Activated CD4-positive, alpha-beta memory T cell treated with anti-CD3 and anti-CD28 coated beads for 36 hours (primary cell): ENCODE results near the gene CAMK1. TPM values are rescaled to one million over a fixed set of nuclear protein-coding genes. Genes with fewer than 3 reads are reported as not detected.

Source experiments
- CTCF ChIA-PET: fragments of 350-600 bp; sonication (Branson Sonifier 250); formaldehyde crosslinking; loops from one replicate; lab custom pipeline; 2021; ENCODE audit warnings: antibody characterized with exemption, inconsistent platforms; lab: Charles Lee
- POLR2A ChIA-PET: fragments of 350-600 bp; sonication (Branson Sonifier 250); formaldehyde crosslinking; loops from one replicate; lab custom pipeline; 2021; ENCODE audit warnings: antibody characterized with exemption; lab: Charles Lee
- DNase-seq: peaks from one replicate; pipeline ENCODE4 v3.0.0-alpha.2; 2020
- H3K27ac Mint-ChIP-seq: one replicate; pipeline ENCODE4 v1.8.0; 2021; ENCODE audit warnings: mixed read lengths
- H3K27me3 Mint-ChIP-seq: one replicate; pipeline ENCODE4 v1.8.0; 2021; ENCODE audit warnings: mixed read lengths
- H3K36me3 Mint-ChIP-seq: one replicate; pipeline ENCODE4 v1.8.0; 2021; ENCODE audit warnings: mixed read lengths
- H3K4me1 Mint-ChIP-seq: one replicate; pipeline ENCODE4 v1.8.0; 2021; ENCODE audit warnings: low read depth, mixed read lengths
- H3K4me3 Mint-ChIP-seq: one replicate; pipeline ENCODE4 v1.8.0; 2021; ENCODE audit warnings: mild to moderate bottlenecking, mixed read lengths
- H3K9me3 Mint-ChIP-seq: one replicate; pipeline ENCODE4 v1.8.0; 2021; ENCODE audit warnings: mixed read lengths
- intact Hi-C: fragments of 100-400 bp; cut with micrococcal nuclease; formaldehyde crosslinking; loops from one replicate; pipeline ENCODE4 v1.15.1; 2023
- total RNA-seq, 2 experiments: library from RNA; stranded (reverse); gene quantifications; one replicate each; pipeline ENCODE4 v1.2.3, GENCODE V29; 2021

CAMK1 gene
- total RNA-seq, 2 experiments from 2014 or later: 48.2 to 51.9 TPM

GRCh38 chr3:9781978-9782603 lies 12.3 kb upstream of the CAMK1 start:
- no peaks in the 10 kb centered on the region for H3K27me3 Mint-ChIP-seq
- ChIA-PET CTCF (interaction anchor here (0.7 to 1.3 kb wide), 5 partner anchors 11 to 195 kb away, joined by 3 to 8 read pairs (median 3); partner anchors contain the start of genes ARPC4, CRELD1, OGG1 and TADA3), POLR2A (interaction anchor here (2.9 kb wide), 1 partner anchor 9 kb away, joined by 15 read pairs; no protein-coding TSS in a partner anchor)
- no peak for DNase-seq
- H3K9me3 Mint-ChIP-seq: no peaks in the 10 kb centered on the region
- H3K36me3 Mint-ChIP-seq: peaks cover 59% of the 10 kb centered on the region
- no peak overlapping the region for H3K27ac Mint-ChIP-seq
- peaks cover 62% of the 10 kb centered on the region for H3K4me1 Mint-ChIP-seq
- intact Hi-C loops: no loop called here
- no peak overlapping the region for H3K4me3 Mint-ChIP-seq

- no peaks in the 10 kb centered on the region for H3K9me3 Mint-ChIP-seq
- intact Hi-C loops: no loop called here
- ChIA-PET CTCF (interaction anchor here (0.6 to 1.3 kb wide), 5 partner anchors 11 to 428 kb away, joined by 3 to 8 read pairs (median 3); partner anchors contain the start of genes ARPC4, CRELD1, OGG1 and TADA3), POLR2A (interaction anchor here (2.9 kb wide), 1 partner anchor 9 kb away, joined by 15 read pairs; no protein-coding TSS in a partner anchor)
- no peak overlapping the region for H3K4me3 Mint-ChIP-seq
- H3K27me3 Mint-ChIP-seq: no peaks in the 10 kb centered on the region
- DNase-seq: no peak
- peaks cover 53% of the 10 kb centered on the region for H3K36me3 Mint-ChIP-seq
- peaks cover 62% of the 10 kb centered on the region for H3K4me1 Mint-ChIP-seq
- no peak overlapping the region for H3K27ac Mint-ChIP-seq
Observed at GRCh38 chr3:9781551-9781950, 11.8 kb upstream of the CAMK1 start.

GRCh38 chr3:9780910-9781309 lies 11.2 kb upstream of the CAMK1 start:
- ChIA-PET CTCF (interaction anchor here (0.6 to 0.9 kb wide), 3 partner anchors 136 to 428 kb away, joined by 3 to 4 read pairs (median 3); partner anchors contain the start of gene IL17RC), POLR2A (interaction anchor here (1.8 to 2.9 kb wide), 2 partner anchors 10 to 12 kb away, joined by 8 to 15 read pairs; partner anchors contain the start of genes ARPC4 and TADA3)
- intact Hi-C loops: no loop called here
- H3K9me3 Mint-ChIP-seq: no peaks in the 10 kb centered on the region
- H3K4me3 Mint-ChIP-seq: no peak overlapping the region
- DNase-seq: no peak
- peaks cover 48% of the 10 kb centered on the region for H3K36me3 Mint-ChIP-seq
- H3K27ac Mint-ChIP-seq: peak overlapping the region; percentile 93
- no peaks in the 10 kb centered on the region for H3K27me3 Mint-ChIP-seq
- peaks cover 60% of the 10 kb centered on the region for H3K4me1 Mint-ChIP-seq

- POLR2A ChIA-PET: interaction anchor here (0.8 to 2.9 kb wide), 6 partner anchors 10 to 166 kb away, joined by 3 to 15 read pairs (median 6); partner anchors contain the start of genes ARPC4, CAMK1 and TADA3
- CTCF ChIA-PET: interaction anchor here (0.6 to 1.2 kb wide), 4 partner anchors 10 to 207 kb away, joined by 3 to 4 read pairs (median 3); partner anchors contain the start of gene IL17RC
- intact Hi-C loops: no loop called here
- peak overlapping the region; percentile 93 for H3K27ac Mint-ChIP-seq
- H3K36me3 Mint-ChIP-seq: peaks cover 44% of the 10 kb centered on the region
- H3K4me1 Mint-ChIP-seq: peaks cover 60% of the 10 kb centered on the region
- peak overlapping the region; percentile 39 for H3K4me3 Mint-ChIP-seq
- no peaks in the 10 kb centered on the region for H3K9me3 Mint-ChIP-seq
- no peak for DNase-seq
- H3K27me3 Mint-ChIP-seq: no peaks in the 10 kb centered on the region
Observed at GRCh38 chr3:9780458-9780812, 10.7 kb upstream of the CAMK1 start.

- intact Hi-C loops: loop anchor here (2.0 kb wide), 1 partner anchor 383 kb away; the partner anchor contains the start of gene SETD5
- Mint-ChIP-seq H3K27me3 (no peaks in the 10 kb centered on the region), H3K9me3 (no peaks in the 10 kb centered on the region), H3K27ac (peak overlapping the region; percentile 93), H3K4me1 (peaks cover 62% of the 10 kb centered on the region), H3K36me3 (peaks cover 38% of the 10 kb centered on the region), H3K4me3 (peak overlapping the region; percentile 39)
- ChIA-PET POLR2A (interaction anchor here (0.8 to 2.9 kb wide), 6 partner anchors 10 to 166 kb away, joined by 3 to 15 read pairs (median 6); partner anchors contain the start of genes ARPC4, CAMK1 and TADA3), CTCF (interaction anchor here (0.6 to 1.2 kb wide), 3 partner anchors 10 to 153 kb away, joined by 3 to 6 read pairs (median 3); no protein-coding TSS in a partner anchor)
- DNase-seq: peak; percentile 62
Observed at GRCh38 chr3:9779721-9780457, 10.1 kb upstream of the CAMK1 start.

GRCh38 chr3:9779075-9779593 lies 9.4 kb upstream of the CAMK1 start:
- POLR2A ChIA-PET: interaction anchor here (1.4 to 3.1 kb wide), 7 partner anchors 9 to 154 kb away, joined by 5 to 16 read pairs (median 9); partner anchors contain the start of genes ARPC4, BRPF1, CAMK1 and CRELD1
- intact Hi-C loops: loop anchor here (2.0 kb wide), 1 partner anchor 382 kb away; the partner anchor contains the start of gene SETD5
- no peaks in the 10 kb centered on the region for H3K9me3 Mint-ChIP-seq
- peak overlapping the region; percentile 93 for H3K27ac Mint-ChIP-seq
- H3K4me1 Mint-ChIP-seq: peaks cover 62% of the 10 kb centered on the region
- no peak overlapping the region for H3K4me3 Mint-ChIP-seq
- CTCF ChIA-PET: interaction anchor here (0.7 to 2.1 kb wide), 5 partner anchors 7 to 154 kb away, joined by 3 to 6 read pairs (median 5); partner anchors contain the start of genes ARPC4, CRELD1 and TADA3
- no peaks in the 10 kb centered on the region for H3K27me3 Mint-ChIP-seq
- peaks cover 36% of the 10 kb centered on the region for H3K36me3 Mint-ChIP-seq
- no peak for DNase-seq

- POLR2A ChIA-PET: interaction anchor here (0.8 to 3.1 kb wide), 13 partner anchors 9 to 382 kb away, joined by 3 to 16 read pairs (median 6); partner anchors contain the start of genes ARPC4, BRPF1, CAMK1 and CRELD1
- DNase-seq: peak; percentile 86
- peaks cover 62% of the 10 kb centered on the region for H3K4me1 Mint-ChIP-seq
- H3K9me3 Mint-ChIP-seq: no peaks in the 10 kb centered on the region
- H3K4me3 Mint-ChIP-seq: no peak overlapping the region
- intact Hi-C loops: loop anchor here (1.0 to 2.0 kb wide), 6 partner anchors 8 to 382 kb away; partner anchors contain the start of genes BRPF1, SETD5 and TADA3
- no peaks in the 10 kb centered on the region for H3K27me3 Mint-ChIP-seq
- CTCF ChIA-PET: interaction anchor here (0.7 to 2.1 kb wide), 8 partner anchors 8 to 168 kb away, joined by 3 to 6 read pairs (median 4); partner anchors contain the start of genes ARPC4, CRELD1 and TADA3
- H3K27ac Mint-ChIP-seq: peak overlapping the region; percentile 93
- H3K36me3 Mint-ChIP-seq: peaks cover 31% of the 10 kb centered on the region
Observed at GRCh38 chr3:9778143-9779074, 8.7 kb upstream of the CAMK1 start.

- Mint-ChIP-seq H3K9me3 (no peaks in the 10 kb centered on the region), H3K27ac (peak overlapping the region; percentile 93), H3K4me3 (peak overlapping the region; percentile 3), H3K27me3 (no peaks in the 10 kb centered on the region), H3K36me3 (peaks cover 25% of the 10 kb centered on the region), H3K4me1 (peaks cover 58% of the 10 kb centered on the region)
- POLR2A ChIA-PET: interaction anchor here (0.8 to 3.1 kb wide), 12 partner anchors 8 to 381 kb away, joined by 3 to 16 read pairs (median 6); partner anchors contain the start of genes ARPC4, BRPF1, CAMK1 and CRELD1
- intact Hi-C loops: loop anchor here (1.0 to 2.0 kb wide), 6 partner anchors 7 to 381 kb away; partner anchors contain the start of genes BRPF1, SETD5 and TADA3
- CTCF ChIA-PET: interaction anchor here (0.7 to 2.1 kb wide), 5 partner anchors 9 to 44 kb away, joined by 3 to 6 read pairs (median 3); partner anchors contain the start of genes ARPC4 and TADA3
- peak; percentile 37 for DNase-seq
Observed at GRCh38 chr3:9777694-9778021, 7.9 kb upstream of the CAMK1 start.

- ChIA-PET POLR2A (interaction anchor here (1.1 to 3.1 kb wide), 10 partner anchors 7 to 380 kb away, joined by 3 to 16 read pairs (median 8); partner anchors contain the start of genes ARPC4, BRPF1, CAMK1 and TADA3), CTCF (interaction anchor here (0.7 to 2.1 kb wide), 5 partner anchors 9 to 44 kb away, joined by 3 to 6 read pairs (median 3); partner anchors contain the start of genes ARPC4 and TADA3)
- no peaks in the 10 kb centered on the region for H3K9me3 Mint-ChIP-seq
- peak; percentile 52 for DNase-seq
- H3K27me3 Mint-ChIP-seq: no peaks in the 10 kb centered on the region
- intact Hi-C loops: no loop called here
- H3K27ac Mint-ChIP-seq: peak overlapping the region; percentile 93
- H3K4me1 Mint-ChIP-seq: peaks cover 54% of the 10 kb centered on the region
- H3K36me3 Mint-ChIP-seq: peaks cover 19% of the 10 kb centered on the region
- peak overlapping the region; percentile 3 for H3K4me3 Mint-ChIP-seq
Observed at GRCh38 chr3:9776896-9777693, 7.3 kb upstream of the CAMK1 start.
